ENCODE measurements around the gene ACTL6A.

The ACTL6A gene

DNA sequence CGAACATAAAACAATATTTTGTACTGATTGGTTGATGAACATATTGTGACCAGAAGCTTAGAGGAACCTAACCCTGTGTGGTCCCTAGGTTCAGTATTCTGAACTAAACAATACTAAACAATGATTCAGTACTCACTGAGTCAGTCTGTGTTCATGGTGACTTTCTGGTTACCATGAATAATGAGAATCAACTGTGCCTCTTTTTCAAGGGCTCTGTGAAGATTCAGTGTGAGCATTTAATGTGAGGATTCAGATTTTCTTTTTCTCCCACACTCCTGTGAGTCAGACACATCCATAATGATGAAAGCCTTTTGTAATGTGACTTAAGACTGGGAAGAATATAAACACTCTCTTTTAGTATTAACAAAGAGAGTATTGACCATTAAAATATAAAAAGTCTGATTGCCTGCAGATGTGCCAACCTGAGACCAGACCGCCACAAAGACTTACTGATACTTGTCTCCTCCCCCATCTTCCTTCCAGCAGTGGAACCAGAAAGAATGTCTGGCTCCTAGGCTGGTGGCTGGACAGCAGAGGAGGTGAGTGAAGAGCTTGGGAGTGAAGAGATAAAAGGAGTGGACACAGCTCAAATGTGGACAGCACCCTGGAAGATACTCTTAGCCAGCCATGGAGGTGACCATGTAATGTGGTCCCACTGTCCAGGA is 17.6 kb upstream of the ACTL6A start:
- Mint-ChIP-seq H3K4me1 (no peaks in the 10 kb centered on the region), H3K9me3 (no peaks in the 10 kb centered on the region), H3K4me3 (no peak overlapping the region), H3K36me3 (ENCODE audit: low read depth) (no peaks in the 10 kb centered on the region), H3K27ac (no peak overlapping the region), H3K27me3 (ENCODE audit: low read depth) (no peaks in the 10 kb centered on the region)
- TF ChIP-seq CTCF (IDR thresholded peaks at IDR 0.05; ENCODE audit: unreplicated experiment in 3 of 3): no peak

GRCh38 chr3:179546814-179547241 is 15.9 kb upstream of the ACTL6A start:
- no peak for TF ChIP-seq CTCF (IDR thresholded peaks at IDR 0.05; ENCODE audit: unreplicated experiment in 3 of 3)
- Mint-ChIP-seq H3K9me3 (peaks cover 4% of the 10 kb centered on the region), H3K4me1 (peaks cover 6% of the 10 kb centered on the region), H3K27ac (no peak overlapping the region), H3K4me3 (no peak overlapping the region), H3K36me3 (ENCODE audit: low read depth) (no peaks in the 10 kb centered on the region), H3K27me3 (ENCODE audit: low read depth) (no peaks in the 10 kb centered on the region)

- Mint-ChIP-seq H3K27ac (peak overlapping the region; percentile 10 to 65 (median 27)), H3K4me3 (no peak overlapping the region), H3K4me1 (peaks cover 6% of the 10 kb centered on the region), H3K9me3 (peaks cover 4% of the 10 kb centered on the region), H3K36me3 (ENCODE audit: low read depth) (no peaks in the 10 kb centered on the region), H3K27me3 (ENCODE audit: low read depth) (no peaks in the 10 kb centered on the region)
- no peak for TF ChIP-seq CTCF (IDR thresholded peaks at IDR 0.05; ENCODE audit: unreplicated experiment in 3 of 3)
Observed at GRCh38 chr3:179551349-179552105, 11.2 kb upstream of the ACTL6A start.

DNA sequence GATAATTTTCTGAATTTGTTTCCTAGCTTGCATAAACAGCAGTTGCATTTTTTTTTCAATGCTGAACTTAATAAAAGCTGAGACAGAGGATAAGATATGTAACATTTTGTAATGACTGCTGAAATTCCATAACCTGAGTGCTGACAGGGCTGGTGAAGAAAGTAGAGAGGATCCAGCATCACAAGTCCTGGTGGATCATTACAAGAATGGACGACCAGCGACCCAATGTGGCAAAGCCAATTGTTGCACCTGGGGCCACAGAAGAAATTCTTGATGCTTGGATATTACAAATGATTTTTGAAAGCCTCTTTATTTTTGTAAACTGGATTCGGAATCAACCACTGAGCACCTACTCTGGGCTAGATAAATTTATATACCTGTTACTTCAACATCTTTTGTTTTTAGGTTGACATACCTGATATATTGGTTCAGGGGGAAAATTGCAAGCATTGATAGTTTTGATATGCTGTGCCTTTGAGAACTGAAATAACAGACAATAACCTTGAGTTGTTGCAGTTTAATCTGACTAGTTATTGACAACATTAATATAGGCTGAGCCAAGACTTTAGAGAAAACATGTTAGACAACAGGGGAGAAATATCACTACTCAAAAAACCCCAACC is 3.9 kb upstream of the ACTL6A start:
- TF ChIP-seq CTCF (IDR thresholded peaks at IDR 0.05; ENCODE audit: unreplicated experiment in 3 of 3): peak; percentile 82 to 85 (median 84)
- Mint-ChIP-seq H3K27ac (peak overlapping the region in 1 of 3 experiments; percentile 36), H3K4me1 (peaks cover 5% of the 10 kb centered on the region), H3K9me3 (no peaks in the 10 kb centered on the region), H3K27me3 (ENCODE audit: low read depth) (no peaks in the 10 kb centered on the region), H3K4me3 (peak overlapping the region in 1 of 3 experiments; percentile 43), H3K36me3 (ENCODE audit: low read depth) (no peaks in the 10 kb centered on the region)

GRCh38 chr3:179560791-179561190 is 1.9 kb upstream of the ACTL6A start:
- Mint-ChIP-seq H3K9me3 (no peaks in the 10 kb centered on the region), H3K27me3 (ENCODE audit: low read depth) (no peaks in the 10 kb centered on the region), H3K4me3 (peak overlapping the region in 1 of 3 experiments; percentile 53), H3K27ac (no peak overlapping the region), H3K36me3 (ENCODE audit: low read depth) (no peaks in the 10 kb centered on the region), H3K4me1 (peaks cover 8% of the 10 kb centered on the region)
- no peak for TF ChIP-seq CTCF (IDR thresholded peaks at IDR 0.05; ENCODE audit: unreplicated experiment in 3 of 3)

Data from nephron (organoid).